BJ (cell line): Measurements from ENCODE around the gene DLG2. TPM values are rescaled to one million over a fixed set of nuclear protein-coding genes. Genes with fewer than 3 reads are reported as not detected.
"Not testable (repeated sequence)": the region's sequence is repeated elsewhere in the genome, so short reads cannot be mapped to it uniquely, and the experiment has no call there.

Experiments used
- CTCF ChIA-PET: fragments of 350-600 bp; formaldehyde crosslinking; extraction: SDS; loops from one replicate; lab custom pipeline; 2021; ENCODE audit warnings: antibody characterized with exemption, inconsistent platforms; lab: Yijun Ruan, JAX
- POLR2A ChIA-PET: fragments of 300-600 bp; sonication (Branson Sonifier 250); formaldehyde crosslinking; extraction: SDS; loops from one replicate; lab custom pipeline; 2021; ENCODE audit warnings: antibody characterized with exemption; lab: Charles Lee
- DNase-seq: peaks from one replicate; pipeline ENCODE4 v3.0.0-alpha.2; 2011; ENCODE audit warnings: low read depth
- H3K27me3 ChIP-seq: 2 replicates; pipeline ENCODE4 v1.6.0; 2011; ENCODE audit warnings: low read length; ENCODE audit not compliant: control insufficient read depth, insufficient read depth
- H3K36me3 ChIP-seq: 2 replicates; pipeline ENCODE4 v1.5.1; 2011; ENCODE audit warnings: low read length; ENCODE audit not compliant: control insufficient read depth, insufficient read depth
- H3K4me3 ChIP-seq: 2 replicates; pipeline ENCODE4 v1.5.1; 2011; ENCODE audit warnings: low read depth, mild to moderate bottlenecking, control low read depth, low read length
- polyA plus RNA-seq: library from polyadenylated mRNA; depleted of rRNA; stranded (reverse); fragments of >200 nt; gene quantifications from 2 replicates; pipeline ENCODE4 v1.2.3, GENCODE V29; 2011
- TF ChIP-seq, protein P1 (sequence below): IDR thresholded peaks from 2 replicates; pipeline ENCODE4 v1.5.1; 2011; ENCODE audit warnings: low read depth, mild to moderate bottlenecking, control low read depth, inconsistent platforms, low read length, moderate library complexity; ENCODE audit not compliant: insufficient read depth

The DLG2 gene
- polyA plus RNA-seq, 1 experiment, result 0.28 TPM

GRCh38 chr11:85385111-85385510 lies 242.0 kb downstream of the DLG2 start:
- no peaks in the 10 kb centered on the region for H3K36me3 ChIP-seq

GRCh38 chr11:85379066-85379465 lies 248.1 kb downstream of the DLG2 start:
- H3K27me3 ChIP-seq, result no peaks in the 10 kb centered on the region
- ChIA-PET POLR2A (no interaction called here), CTCF (no interaction called here)
- H3K4me3 ChIP-seq, result no peak overlapping the region
- TF ChIP-seq, protein P1, sequence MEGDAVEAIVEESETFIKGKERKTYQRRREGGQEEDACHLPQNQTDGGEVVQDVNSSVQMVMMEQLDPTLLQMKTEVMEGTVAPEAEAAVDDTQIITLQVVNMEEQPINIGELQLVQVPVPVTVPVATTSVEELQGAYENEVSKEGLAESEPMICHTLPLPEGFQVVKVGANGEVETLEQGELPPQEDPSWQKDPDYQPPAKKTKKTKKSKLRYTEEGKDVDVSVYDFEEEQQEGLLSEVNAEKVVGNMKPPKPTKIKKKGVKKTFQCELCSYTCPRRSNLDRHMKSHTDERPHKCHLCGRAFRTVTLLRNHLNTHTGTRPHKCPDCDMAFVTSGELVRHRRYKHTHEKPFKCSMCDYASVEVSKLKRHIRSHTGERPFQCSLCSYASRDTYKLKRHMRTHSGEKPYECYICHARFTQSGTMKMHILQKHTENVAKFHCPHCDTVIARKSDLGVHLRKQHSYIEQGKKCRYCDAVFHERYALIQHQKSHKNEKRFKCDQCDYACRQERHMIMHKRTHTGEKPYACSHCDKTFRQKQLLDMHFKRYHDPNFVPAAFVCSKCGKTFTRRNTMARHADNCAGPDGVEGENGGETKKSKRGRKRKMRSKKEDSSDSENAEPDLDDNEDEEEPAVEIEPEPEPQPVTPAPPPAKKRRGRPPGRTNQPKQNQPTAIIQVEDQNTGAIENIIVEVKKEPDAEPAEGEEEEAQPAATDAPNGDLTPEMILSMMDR, result no peak
- no peak for DNase-seq
- no peaks in the 10 kb centered on the region for H3K36me3 ChIP-seq

More at GRCh38 chr11:85385111-85385510, 242.0 kb downstream of the DLG2 start:
- POLR2A ChIA-PET, result no interaction called here
- H3K4me3 ChIP-seq, result no peak overlapping the region
- TF ChIP-seq, protein P1, result no peak
- DNase-seq, result no peak
- H3K27me3 ChIP-seq, result no peaks in the 10 kb centered on the region
- CTCF ChIA-PET, result interaction anchor here (0.6 kb wide), 1 partner anchor 14 kb away, joined by 3 read pairs; no protein-coding TSS in a partner anchor

DNA sequence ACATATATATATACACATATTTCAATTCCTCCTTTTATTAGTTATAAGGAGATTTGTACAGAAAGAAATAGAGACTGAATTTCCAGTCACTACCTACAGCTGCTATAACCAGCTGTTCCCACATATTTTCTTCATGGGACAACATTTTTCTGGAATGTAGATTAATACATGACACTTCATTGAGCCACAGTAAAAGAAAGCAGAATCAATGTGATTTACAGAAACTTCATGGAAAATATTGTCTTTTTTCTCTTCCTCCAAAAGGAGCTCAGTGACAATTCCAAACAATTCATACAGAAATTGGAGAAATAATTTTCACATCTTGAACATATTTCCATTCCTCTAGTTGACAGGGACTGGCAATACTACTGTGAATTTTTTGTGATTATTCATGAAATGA lies 249.2 kb downstream of the DLG2 start:
- no peak overlapping the region for H3K4me3 ChIP-seq
- H3K36me3 ChIP-seq, result no peaks in the 10 kb centered on the region
- ChIA-PET POLR2A (no interaction called here), CTCF (no interaction called here)
- no peak for DNase-seq
- TF ChIP-seq, protein P1, result no peak
- H3K27me3 ChIP-seq, result no peaks in the 10 kb centered on the region

GRCh38 chr11:85359859-85360258 lies 267.3 kb downstream of the DLG2 start:
- no peaks in the 10 kb centered on the region for H3K27me3 ChIP-seq
- ChIA-PET CTCF (no interaction called here), POLR2A (no interaction called here)
- no peak overlapping the region for H3K4me3 ChIP-seq
- H3K36me3 ChIP-seq, result no peaks in the 10 kb centered on the region
- TF ChIP-seq, protein P1, result no peak
- no peak for DNase-seq

DNA sequence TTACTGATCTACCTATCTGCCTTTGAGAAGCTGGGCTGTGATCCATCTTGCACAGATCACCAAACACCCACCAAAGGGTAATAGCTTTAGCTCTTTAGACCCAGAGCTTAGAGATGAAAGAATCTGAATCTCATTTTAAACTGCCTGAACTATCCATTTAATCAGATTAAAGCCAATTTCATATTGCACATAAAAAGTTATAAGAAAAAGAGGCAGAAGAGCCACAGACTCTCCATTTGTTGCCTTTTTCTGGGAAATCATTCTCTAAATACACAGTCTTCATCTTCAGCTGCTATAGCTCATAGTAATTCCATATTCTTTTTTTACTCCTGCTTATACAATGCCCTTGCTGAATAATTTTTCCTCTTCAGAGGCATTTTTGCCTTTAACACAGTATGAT lies 271.2 kb downstream of the DLG2 start:
- Histone ChIP-seq H3K4me3 (no peak overlapping the region), H3K36me3 (no peaks in the 10 kb centered on the region), H3K27me3 (no peaks in the 10 kb centered on the region)
- ChIA-PET POLR2A (no interaction called here), CTCF (no interaction called here)
- DNase-seq, result no peak
- TF ChIP-seq, protein P1, result no peak

- H3K27me3 ChIP-seq, DNase-seq, H3K4me3 ChIP-seq, H3K36me3 ChIP-seq, POLR2A ChIA-PET, CTCF ChIA-PET: not testable (repeated sequence)
Observed at GRCh38 chr11:85349539-85349938, 277.6 kb downstream of the DLG2 start.
